Right lobe of liver (tissue), 4 donors: ENCODE data around the gene KRT32.

Experiments
- POLR2A ChIP-seq: fragments of 450-650 bp; IDR thresholded peaks from one replicate; pipeline ENCODE4 v1.6.1; 2017; ENCODE audit warnings: antibody characterized with exemption, mild to moderate bottlenecking
- TF ChIP-seq, protein P1 (sequence below), 4 donors: fragments of 200-600 bp in 3 of 4; fragments of 450-650 bp in 1 of 4; IDR thresholded peaks; one replicate each; pipeline versions ENCODE4 v1.5.1 to v1.8.0; 2016 to 2022; ENCODE audit warnings: antibody characterized with exemption in 4 of 4, mild to moderate bottlenecking in 2 of 4
- donor health status: DM: no; HTN: no; CAD: no.
- donor health status: DM: no; HTN: no; CAD: no.
- donor health status: DM: no; HTN: yes; CAD: no.

DNA sequence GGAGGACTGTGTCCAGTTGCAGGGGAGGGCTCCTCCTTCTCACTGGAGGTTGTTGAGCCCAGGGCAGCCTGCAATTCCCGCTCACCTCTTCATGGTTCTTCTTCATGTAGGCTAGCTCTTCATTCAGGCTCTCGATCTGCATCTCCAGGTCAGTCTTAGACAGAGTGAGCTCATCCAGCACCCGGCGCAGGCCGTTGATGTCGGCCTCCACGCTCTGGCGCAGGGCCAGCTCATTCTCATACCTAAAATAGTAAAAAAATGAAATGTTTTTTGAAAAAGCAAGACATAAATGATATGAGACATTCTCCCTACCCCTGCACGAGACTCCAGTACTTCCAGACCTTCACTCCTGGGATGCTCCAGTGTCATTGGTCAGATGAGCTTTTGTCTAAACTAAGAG, 36.0 kb upstream of the KRT32 start:
- TF ChIP-seq, protein P1, sequence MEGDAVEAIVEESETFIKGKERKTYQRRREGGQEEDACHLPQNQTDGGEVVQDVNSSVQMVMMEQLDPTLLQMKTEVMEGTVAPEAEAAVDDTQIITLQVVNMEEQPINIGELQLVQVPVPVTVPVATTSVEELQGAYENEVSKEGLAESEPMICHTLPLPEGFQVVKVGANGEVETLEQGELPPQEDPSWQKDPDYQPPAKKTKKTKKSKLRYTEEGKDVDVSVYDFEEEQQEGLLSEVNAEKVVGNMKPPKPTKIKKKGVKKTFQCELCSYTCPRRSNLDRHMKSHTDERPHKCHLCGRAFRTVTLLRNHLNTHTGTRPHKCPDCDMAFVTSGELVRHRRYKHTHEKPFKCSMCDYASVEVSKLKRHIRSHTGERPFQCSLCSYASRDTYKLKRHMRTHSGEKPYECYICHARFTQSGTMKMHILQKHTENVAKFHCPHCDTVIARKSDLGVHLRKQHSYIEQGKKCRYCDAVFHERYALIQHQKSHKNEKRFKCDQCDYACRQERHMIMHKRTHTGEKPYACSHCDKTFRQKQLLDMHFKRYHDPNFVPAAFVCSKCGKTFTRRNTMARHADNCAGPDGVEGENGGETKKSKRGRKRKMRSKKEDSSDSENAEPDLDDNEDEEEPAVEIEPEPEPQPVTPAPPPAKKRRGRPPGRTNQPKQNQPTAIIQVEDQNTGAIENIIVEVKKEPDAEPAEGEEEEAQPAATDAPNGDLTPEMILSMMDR (IDR thresholded peaks at IDR 0.05): no peak
- no peak for TF ChIP-seq POLR2A
